Nephron progenitor cell (in vitro differentiated cells): ENCODE measurements around the gene PRKG1.

Experiments
- DNase-seq: peaks from one replicate; pipeline ENCODE4 v3.0.0; 2021
- H3K27ac Mint-ChIP-seq: 2 replicates; pipeline ENCODE4 v1.8.0; 2021; ENCODE audit warnings: mild to moderate bottlenecking, moderate library complexity, mixed read lengths
- H3K27me3 Mint-ChIP-seq: 2 replicates; pipeline ENCODE4 v1.8.0; 2021; ENCODE audit warnings: mild to moderate bottlenecking, low read depth, mixed read lengths; ENCODE audit not compliant: poor library complexity
- H3K36me3 Mint-ChIP-seq: 2 replicates; pipeline ENCODE4 v1.8.0; 2021; ENCODE audit warnings: low read depth, mixed read lengths
- H3K4me1 Mint-ChIP-seq: 2 replicates; pipeline ENCODE4 v1.8.0; 2021; ENCODE audit warnings: mixed read lengths
- H3K4me3 Mint-ChIP-seq: 2 replicates; pipeline ENCODE4 v1.8.0; 2021; ENCODE audit warnings: mild to moderate bottlenecking, moderate library complexity, mixed read lengths
- H3K9me3 Mint-ChIP-seq: 2 replicates; pipeline ENCODE4 v1.8.0; 2021; ENCODE audit warnings: mild to moderate bottlenecking, moderate library complexity, mixed read lengths
- TF ChIP-seq, protein P1 (sequence below): fragments of 200-600 bp; sonication (generic); IDR thresholded peaks from 2 replicates; pipeline ENCODE4 v1.5.0; 2021; ENCODE audit warnings: antibody characterized with exemption

Gene PRKG1

DNA sequence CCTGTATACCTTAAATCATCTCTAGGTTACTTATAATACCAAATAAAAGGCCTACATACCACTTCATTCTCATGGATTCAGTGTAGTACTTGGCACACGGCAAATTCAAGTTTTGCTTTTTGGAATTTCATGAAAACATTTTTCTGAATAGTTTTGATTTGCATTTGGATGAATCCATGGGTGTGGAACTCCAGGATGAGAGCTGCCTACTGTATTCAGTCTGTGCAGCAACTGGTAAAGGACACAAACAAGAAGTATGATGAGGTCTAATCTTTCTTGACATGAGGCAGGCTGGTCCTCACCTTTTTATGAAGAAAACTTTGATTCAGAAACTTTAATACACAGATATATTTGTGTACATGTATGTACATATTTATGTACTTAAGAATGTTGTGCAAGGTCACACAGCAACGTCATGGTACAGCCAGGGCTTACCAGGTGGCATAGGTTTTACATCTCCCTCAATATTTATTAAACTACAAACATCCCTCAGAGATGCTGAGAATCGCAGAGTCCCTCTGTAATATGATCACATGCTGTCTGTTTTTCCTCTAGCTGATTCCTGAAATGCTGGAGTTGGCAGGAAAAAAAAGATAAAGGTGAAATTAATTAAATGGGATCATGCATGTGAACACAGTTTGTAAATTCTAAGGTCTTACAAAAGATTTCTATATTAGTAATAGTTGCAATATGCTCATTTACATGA lies 239.6 kb downstream of the PRKG1 start:
- Mint-ChIP-seq H3K9me3 (no peaks in the 10 kb centered on the region), H3K4me3 (no peak overlapping the region), H3K4me1 (no peaks in the 10 kb centered on the region), H3K27ac (no peak overlapping the region), H3K27me3 (no peaks in the 10 kb centered on the region), H3K36me3 (no peaks in the 10 kb centered on the region)
- DNase-seq, result no peak
- TF ChIP-seq, protein P1, sequence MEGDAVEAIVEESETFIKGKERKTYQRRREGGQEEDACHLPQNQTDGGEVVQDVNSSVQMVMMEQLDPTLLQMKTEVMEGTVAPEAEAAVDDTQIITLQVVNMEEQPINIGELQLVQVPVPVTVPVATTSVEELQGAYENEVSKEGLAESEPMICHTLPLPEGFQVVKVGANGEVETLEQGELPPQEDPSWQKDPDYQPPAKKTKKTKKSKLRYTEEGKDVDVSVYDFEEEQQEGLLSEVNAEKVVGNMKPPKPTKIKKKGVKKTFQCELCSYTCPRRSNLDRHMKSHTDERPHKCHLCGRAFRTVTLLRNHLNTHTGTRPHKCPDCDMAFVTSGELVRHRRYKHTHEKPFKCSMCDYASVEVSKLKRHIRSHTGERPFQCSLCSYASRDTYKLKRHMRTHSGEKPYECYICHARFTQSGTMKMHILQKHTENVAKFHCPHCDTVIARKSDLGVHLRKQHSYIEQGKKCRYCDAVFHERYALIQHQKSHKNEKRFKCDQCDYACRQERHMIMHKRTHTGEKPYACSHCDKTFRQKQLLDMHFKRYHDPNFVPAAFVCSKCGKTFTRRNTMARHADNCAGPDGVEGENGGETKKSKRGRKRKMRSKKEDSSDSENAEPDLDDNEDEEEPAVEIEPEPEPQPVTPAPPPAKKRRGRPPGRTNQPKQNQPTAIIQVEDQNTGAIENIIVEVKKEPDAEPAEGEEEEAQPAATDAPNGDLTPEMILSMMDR, result no peak

DNA sequence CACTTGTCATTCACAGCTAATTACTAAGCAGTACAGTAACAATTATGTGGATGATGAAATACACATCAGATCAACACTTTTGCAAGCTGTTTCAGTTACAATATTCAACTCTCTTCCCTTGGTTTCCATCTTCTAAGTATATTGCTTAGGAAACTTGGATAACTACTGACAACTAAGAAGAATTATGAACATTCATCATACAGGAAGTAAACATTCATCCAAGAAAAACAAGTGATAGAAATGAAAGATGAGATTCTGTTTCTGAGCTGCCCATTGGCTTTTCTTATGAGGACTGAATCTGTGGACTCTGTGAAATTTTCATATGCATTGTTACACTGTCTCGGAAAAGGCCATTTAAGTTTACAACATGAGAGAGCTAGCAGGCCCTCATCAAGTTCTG lies 240.2 kb downstream of the PRKG1 start:
- no peak overlapping the region for H3K27ac Mint-ChIP-seq
- H3K27me3 Mint-ChIP-seq, result no peaks in the 10 kb centered on the region
- no peaks in the 10 kb centered on the region for H3K36me3 Mint-ChIP-seq

DNA sequence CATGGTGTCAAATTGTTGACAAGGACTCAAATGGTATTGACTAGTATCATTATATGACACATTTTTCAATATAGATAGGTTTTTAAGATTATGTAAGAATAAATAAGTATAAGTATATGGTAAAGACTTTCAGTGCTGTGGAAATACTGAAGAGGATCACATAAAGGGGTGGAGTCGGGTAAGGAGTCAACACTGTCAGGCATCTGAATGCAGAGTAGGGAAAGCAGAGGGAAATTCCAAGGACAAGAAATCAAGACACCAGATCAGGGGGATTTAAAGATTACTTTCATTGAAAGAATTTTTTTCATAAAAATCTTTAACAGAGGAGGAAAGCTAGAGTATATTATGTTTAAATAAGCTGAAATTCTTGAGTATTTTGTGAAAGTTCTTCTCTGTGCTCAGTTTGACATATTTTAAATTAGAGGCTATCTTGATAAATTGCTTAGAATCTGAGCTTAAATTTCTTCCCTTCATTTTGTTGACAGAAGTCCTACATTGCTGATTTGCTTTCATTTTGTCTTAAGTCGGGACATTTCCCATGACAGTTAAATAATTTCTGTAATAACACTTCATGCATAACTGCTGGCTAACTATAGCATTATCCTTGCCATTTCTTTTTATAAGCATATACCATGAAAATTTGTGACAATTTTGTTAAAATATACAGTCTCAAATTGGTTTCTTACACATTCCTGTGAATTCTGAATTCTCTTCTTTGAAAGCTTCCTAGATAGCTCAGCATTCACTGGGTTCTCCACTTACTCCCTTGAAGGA lies 244.3 kb downstream of the PRKG1 start:
- Mint-ChIP-seq H3K27me3 (no peaks in the 10 kb centered on the region), H3K4me1 (no peaks in the 10 kb centered on the region), H3K9me3 (no peaks in the 10 kb centered on the region), H3K4me3 (no peak overlapping the region), H3K27ac (no peak overlapping the region), H3K36me3 (no peaks in the 10 kb centered on the region)
- DNase-seq, result no peak
- TF ChIP-seq, protein P1, result no peak

More for the DNA sequence above, 240.2 kb downstream of the PRKG1 start:
- no peaks in the 10 kb centered on the region for H3K9me3 Mint-ChIP-seq
- TF ChIP-seq, protein P1, result no peak
- no peaks in the 10 kb centered on the region for H3K4me1 Mint-ChIP-seq
- H3K4me3 Mint-ChIP-seq, result no peak overlapping the region
- no peak for DNase-seq

DNA sequence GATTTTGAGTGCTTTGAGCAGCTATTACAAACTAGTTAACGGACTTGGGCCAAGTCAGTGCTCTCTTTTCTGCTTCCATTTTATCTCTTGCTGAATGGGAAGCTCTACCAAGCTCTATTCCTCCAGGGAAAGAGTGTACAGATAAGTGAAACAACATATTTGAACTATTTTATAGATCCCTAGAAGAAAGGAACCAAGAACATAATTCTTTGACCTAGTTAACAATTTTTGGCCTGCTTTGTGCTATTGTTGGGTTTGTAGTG lies 244.8 kb downstream of the PRKG1 start:
- TF ChIP-seq, protein P1, result no peak
- H3K4me1 Mint-ChIP-seq, result no peaks in the 10 kb centered on the region

DNA sequence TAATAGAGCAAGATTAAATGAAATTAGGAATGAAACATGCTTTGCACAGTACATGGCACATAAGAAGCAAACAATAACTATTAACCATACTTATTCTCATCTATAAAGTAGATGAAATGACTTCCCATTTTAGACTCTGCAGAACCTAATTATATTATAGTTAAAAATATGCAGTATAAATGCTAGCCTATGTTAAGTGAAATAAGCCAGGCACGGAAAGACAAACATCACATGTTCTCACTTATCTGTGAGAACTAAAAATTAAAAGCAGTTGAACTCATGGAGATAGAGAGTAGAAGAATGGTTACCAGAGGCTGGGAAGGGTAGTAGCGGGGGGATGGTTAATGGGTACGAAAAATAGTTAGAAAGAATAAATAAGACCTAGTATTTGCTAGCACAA lies 247.0 kb downstream of the PRKG1 start:
- Mint-ChIP-seq H3K27ac (no peak overlapping the region), H3K27me3 (no peaks in the 10 kb centered on the region), H3K4me1 (no peaks in the 10 kb centered on the region), H3K9me3 (peaks cover 5% of the 10 kb centered on the region), H3K36me3 (peaks cover 4% of the 10 kb centered on the region), H3K4me3 (no peak overlapping the region)
- TF ChIP-seq, protein P1, result no peak
- no peak for DNase-seq

More for the DNA sequence above, 244.8 kb downstream of the PRKG1 start:
- no peak for DNase-seq
- no peaks in the 10 kb centered on the region for H3K36me3 Mint-ChIP-seq
- H3K9me3 Mint-ChIP-seq, result no peaks in the 10 kb centered on the region
- no peak overlapping the region for H3K27ac Mint-ChIP-seq
- H3K4me3 Mint-ChIP-seq, result no peak overlapping the region
- no peaks in the 10 kb centered on the region for H3K27me3 Mint-ChIP-seq

DNA sequence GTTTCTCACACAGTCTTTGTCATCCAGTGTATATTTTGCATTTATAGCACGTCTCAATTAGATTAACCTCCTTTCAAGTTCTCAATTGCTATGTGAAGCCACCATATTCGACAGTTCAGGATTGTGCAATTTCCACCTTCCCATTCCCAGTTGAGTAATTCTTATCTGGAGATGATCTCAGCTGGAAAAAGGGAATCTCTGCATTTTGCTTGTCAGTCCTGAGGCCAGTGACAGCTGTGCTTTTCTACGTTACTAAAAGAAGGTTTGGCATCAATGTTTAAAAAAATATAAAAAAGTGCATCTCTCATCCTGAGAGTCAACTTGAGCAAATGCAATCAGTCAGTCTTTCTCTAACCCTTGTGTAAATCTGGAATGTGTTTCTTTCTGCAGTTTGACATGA lies 247.7 kb downstream of the PRKG1 start:
- Mint-ChIP-seq H3K27ac (peak overlapping the region; percentile 36), H3K9me3 (peaks cover 5% of the 10 kb centered on the region), H3K27me3 (no peaks in the 10 kb centered on the region), H3K36me3 (peaks cover 4% of the 10 kb centered on the region), H3K4me1 (no peaks in the 10 kb centered on the region), H3K4me3 (no peak overlapping the region)
- TF ChIP-seq, protein P1, result no peak
- no peak for DNase-seq
